HG03439 (cell line): ENCODE data around the gene CD38.

Experiments used
- ATAC-seq: cut with Tn5 transposase; IDR thresholded peaks from one replicate; pipeline ENCODE4 v1.9.1; 2021; ENCODE audit warnings: mild to moderate bottlenecking, moderate library complexity; ENCODE audit not compliant: unreplicated experiment

The CD38 gene

DNA sequence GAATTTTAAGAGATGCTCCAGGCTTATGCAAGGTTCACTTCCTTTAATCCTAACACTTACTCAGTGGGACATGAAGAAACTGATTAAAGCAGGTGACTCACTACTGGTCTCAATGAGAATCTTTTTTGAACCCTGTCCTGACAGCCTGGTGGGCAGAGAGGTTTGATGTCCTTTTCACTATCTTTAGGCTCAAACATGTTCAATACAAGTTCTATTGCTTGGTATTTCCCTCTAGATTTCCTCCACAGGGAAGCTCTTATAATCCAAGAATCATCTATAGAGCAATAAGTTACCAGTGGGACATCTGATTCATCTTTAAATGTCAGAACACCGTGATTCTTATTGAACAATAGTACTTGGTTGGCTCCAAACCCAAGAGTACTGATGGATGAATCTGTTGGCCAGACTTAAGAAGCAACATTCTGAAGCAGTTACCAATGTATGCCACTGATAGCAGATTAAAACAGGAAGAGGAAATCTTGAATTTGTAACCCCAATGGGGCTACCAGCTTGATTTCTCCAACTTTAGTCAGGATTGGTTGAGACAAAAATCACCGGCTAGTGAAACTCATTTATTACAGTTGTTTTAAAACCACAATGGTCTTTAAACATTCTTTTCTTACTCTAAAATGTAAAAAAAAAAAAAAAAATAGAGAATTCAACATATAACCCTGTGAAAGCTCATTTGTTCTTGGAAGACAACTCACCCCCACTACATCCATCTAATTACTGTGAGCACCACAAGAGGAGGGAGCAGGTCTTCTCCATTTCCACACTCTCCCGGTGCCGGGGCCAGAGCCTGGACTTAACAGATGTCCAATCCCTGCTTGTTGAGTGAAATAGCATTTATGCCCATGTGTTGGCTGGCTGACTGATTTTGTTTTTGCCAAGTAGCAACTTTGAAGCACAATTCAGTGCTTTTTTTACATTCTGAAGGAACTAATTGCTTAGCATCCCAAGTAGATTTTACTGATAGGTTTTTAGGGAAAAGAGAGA, 117.1 kb downstream of the CD38 start:
- no peak for ATAC-seq

GRCh38 chr4:15897577-15897976, 119.4 kb downstream of the CD38 start:
- no peak for ATAC-seq

DNA sequence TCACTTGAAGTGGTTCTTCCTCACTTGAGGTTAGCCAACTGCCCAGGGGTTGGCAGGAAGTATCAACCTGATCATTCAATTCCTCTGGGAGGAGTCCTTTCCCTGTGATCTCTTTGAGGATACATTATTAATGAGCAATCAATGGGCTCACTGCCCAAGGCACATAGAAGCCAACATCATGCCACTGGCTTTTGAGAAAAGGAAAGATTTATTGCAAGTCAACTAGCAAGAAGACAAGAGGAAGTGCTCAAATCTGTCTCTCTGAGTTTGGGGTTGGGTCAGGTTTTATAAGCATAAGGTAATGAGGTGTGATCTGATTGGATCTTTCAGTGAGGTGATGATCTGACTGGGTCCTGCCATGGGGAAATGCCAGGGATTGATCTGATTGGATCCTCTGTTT, 120.8 kb downstream of the CD38 start:
- no peak for ATAC-seq

DNA sequence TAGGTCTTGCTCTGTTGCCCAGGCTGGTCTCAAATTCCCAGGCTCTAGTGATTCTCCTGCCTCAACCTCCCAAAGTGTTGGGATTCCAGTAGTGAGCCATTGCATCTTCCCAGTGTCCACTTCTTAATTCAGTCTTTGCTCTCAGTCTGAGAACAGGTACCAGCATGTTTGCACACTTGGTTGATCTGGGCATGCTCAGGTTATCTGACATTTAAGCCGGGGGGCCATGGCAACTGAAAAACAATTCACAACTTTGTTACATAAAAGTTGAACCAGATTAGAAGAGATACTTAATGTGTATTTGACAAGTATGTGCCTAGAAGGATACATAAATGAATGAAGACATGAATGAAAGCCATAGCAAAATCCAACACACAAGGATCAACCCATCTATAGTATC, 121.4 kb downstream of the CD38 start:
- ATAC-seq: no peak

DNA sequence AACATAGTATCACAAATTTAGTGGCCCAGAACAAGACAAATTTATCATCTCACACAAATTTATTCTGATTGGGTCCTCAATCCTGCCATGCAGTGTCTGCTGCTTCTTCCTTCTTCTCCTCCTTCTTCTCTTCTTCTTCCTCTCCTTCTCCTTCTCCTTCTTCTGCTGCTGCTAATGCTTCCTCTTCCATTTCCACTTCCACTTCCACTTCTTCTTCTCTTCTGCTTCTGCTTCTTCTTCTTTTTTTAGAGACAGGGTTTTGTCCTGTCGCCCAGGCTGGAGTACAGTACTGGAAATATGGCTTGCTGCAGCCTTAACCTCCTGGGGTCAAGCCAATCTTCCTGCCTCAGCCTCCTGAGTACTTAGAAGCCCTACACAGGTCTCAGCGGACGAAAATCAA, 122.9 kb downstream of the CD38 start:
- ATAC-seq: no peak

- no peak for ATAC-seq
Observed at GRCh38 chr4:15901998-15902397, 123.9 kb downstream of the CD38 start.

DNA sequence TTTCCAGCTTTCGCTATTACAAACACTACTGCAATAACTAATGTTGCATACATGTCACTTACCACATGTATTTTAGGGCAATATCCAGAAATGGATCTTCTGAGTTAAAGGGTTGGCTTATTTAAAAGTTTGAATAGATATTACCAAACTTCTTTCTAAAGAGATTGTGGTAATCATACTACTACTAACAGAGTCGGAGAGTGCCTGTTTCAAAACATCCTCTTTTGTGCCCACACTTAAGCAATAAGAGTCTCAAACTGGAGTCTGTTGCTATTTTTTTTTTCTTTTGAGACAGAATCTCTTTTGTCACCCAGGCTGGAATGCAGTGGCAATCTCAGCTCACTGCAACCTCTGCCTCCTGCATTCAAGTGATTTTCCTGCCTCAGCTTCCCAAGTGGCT, 124.6 kb downstream of the CD38 start:
- ATAC-seq: no peak
